Measurements from ENCODE around the gene ZBTB24.
"Not testable (repeated sequence)": the region's sequence is repeated elsewhere in the genome, so short reads cannot be mapped to it uniquely, and the experiment has no call there.

ZBTB24 gene

DNA sequence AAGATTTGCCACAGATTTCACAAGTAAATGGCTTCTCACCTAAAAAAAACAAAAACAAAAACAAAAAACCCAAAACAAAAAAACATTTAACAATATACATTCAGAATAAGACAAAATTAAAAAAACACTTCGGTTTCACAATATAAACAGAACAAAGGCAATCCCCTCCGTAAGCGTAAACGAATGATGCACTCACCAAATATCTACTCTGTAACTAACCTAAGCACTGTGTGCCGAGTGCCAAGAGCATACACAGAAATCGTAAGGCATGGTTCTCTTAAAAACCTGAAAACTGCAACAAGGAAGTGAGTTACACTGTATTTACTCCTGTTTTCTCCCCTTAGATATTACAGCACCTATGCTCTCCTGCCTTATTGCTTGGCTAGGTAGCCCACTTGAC lies 15.3 kb downstream of the ZBTB24 start:
- DNase-seq = no peak

DNA sequence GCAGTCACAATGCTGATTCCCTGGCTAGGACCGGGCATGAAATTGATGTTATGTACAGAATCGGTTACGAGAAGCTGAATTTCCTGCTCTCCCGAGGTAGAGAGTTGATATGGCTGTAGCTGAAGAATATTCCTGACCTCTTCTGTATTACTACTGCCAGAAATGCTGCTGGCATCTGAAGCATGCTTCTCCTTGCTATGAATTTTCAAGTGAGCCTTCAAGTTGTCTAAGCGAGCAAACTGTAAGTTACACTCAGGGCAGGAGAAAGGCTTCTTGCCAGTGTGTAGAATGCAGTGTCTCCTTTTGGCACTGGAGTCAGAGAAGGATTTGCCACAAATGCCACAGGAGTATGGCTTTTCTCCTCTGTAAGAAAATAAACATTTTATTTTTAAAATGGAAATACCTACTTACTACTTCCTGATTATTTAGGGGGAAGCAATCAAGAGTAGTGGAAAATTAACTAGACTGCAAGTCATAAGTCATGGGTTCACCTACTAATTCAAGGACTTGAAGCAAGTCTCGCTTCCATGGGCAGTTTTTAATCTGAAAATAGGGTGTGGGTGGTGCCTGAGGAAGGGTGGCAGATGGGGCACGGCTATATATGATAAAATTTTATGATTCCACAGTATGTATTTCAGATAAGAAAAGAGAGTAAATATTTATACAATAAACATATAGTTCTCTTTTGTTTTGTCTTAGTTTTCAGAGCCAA lies 16.7 kb downstream of the ZBTB24 start:
- DNase-seq = no peak

DNA sequence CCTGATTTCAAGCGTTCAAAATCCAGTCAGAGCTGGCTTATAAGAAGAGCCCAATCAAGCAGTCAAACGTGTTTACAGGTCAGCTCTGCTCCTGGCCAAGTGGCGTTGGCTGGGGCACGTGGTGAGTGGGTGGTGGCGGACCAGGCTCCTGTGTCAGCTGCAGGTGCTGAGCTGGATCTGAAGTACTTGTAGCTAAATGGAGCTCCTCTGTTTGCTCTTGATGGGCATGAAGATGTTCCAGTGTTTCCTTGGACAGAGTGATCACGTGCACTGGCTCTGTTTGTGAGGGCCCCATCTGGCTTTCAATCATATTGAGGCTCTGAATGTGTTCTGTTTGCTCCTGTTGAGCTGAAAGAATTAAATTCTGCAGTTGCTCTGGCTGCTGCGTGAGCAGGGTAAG lies 17.2 kb downstream of the ZBTB24 start:
- peak; percentile 88 to 90 for DNase-seq

DNA sequence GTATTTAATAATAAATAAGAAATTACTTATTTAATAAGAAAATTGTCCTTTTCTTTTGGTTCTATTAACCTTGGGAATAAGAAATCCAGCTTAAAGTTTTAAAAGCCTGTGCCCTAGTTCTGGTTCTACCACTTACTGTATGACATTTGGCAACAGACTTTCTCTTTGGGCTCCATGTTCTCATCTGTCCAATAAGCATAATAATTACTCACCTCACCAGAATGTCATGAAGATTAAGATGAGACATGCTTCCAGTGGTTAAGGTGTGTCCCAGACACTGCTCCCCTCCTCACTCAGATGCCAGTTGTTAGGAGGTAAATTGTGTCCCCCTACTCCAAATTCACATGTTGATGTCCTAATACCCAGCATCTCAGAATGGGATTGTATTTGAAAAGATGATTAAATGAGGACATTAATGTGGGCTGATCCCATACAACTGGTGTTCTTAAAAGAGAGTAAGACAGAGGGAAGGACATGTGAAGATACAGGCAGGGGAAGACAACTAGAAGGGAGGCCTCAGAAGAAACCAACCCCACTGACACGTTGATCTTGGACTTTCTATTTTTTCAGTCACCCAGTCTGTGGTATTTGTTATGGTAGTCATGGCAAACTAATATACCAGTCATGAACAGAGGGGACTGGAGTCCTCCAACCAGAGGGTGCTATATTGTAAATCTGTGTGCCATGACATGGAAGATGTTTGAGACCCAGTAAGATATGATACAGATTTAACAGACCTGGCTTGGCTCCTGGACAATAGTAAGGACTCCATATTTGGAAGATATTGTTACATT lies 21.1 kb downstream of the ZBTB24 start:
- no peak for DNase-seq

DNA sequence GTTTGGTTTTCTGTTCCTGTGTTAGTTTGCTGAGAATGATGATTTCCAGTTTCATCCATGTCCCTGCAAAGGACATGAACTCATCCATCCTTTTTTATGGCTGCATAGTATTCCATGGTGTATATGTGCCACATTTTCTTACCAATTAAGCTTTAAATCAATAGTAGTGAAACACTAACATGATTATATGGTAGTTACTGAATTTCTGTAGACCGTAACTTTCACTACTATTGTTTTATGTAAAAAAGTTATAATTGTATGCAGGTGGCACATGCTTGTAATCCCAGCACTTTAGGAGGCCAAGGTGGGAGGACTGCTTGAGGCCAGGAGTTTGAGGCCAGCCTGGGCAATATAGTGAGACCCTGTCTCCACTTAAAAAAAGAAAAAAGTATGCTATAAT lies 21.8 kb downstream of the ZBTB24 start:
- not testable (repeated sequence) for DNase-seq

DNA sequence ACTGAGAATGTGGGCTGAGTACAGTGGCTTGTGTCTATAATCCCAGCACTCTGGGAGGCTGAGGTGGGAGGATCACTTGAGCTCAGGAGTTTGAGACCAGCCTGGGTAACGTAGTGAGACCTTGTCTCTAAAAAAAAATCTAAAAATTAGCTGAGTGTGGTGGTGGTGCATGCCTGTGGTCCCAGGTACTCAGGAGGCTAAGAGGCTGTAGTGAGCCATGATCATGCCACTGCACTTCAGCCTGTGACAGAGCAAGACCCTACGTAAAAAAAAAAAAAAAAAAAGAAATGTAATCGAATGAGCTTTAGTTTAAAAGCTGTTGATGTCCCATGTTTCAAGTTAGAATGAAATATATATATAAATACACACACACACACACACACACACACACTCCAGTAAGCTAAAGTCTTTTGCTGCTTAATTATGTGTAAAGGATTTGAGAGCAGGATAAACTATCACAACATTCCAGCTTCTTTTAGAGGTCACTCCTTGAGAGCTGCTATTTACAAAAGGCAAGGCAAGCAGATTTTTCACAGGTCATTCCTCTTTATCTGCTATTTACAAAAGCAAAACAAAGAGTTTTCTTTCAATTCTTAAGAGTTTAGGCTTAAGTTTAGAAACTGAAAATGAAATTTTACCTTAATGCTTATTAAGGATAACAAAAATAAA lies 22.7 kb downstream of the ZBTB24 start:
- DNase-seq = no peak

DNA sequence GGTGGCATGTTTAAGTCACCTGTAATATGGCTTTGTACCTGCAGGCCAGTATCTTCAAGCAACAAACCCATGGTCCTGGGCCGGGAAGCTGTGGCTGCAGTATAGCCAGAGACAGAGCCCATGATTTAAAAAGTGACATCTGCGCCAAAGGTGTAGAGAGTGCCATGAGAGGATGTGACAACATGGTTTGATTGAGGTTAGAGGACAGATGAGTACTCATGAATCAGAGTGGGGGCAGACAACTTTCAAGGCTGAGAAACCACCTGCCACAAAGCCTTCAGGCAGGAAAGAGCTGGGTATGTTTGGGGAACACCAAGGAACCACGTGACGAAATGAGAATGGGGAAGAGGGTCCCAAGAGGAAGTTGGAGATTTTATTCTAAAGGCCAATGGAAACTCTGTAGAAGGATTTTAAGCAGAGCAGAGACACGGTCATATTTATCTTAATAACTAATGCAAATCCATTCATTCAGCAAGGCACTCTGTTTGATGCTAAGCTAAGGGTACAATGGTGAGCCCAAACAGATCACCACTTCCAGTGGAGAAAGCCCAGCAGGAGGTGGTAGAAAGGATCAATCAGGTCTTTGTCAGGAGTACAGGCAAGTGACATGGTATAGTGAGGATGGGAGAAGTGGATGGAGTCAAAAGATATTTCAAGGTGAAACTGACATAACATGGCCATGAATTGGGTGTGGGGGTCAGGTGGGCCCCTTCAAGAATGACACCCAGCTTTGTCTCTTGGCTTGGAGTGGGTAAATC lies 24.1 kb downstream of the ZBTB24 start:
- DNase-seq = no peak

DNA sequence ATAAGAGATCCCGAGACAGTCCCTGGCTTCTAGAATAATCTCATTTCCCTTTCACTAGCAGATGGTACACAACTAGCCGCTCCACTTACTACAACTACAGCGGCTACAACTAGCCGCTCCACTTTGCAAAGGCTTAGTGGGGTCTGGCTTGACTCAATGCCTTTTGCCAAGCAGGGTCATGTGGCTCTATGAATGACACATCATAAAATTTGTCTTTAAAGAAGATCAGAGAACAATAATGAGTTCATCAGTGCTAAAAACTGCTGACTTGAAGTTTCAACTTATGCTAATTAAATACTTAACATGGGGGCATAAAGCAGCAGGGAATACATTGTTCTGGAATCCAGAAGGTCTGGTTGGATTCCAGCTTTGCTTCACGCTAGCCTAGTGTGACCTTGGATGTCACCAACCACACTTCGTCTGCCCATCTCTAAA lies 25.4 kb downstream of the ZBTB24 start:
- DNase-seq = no peak

DNA sequence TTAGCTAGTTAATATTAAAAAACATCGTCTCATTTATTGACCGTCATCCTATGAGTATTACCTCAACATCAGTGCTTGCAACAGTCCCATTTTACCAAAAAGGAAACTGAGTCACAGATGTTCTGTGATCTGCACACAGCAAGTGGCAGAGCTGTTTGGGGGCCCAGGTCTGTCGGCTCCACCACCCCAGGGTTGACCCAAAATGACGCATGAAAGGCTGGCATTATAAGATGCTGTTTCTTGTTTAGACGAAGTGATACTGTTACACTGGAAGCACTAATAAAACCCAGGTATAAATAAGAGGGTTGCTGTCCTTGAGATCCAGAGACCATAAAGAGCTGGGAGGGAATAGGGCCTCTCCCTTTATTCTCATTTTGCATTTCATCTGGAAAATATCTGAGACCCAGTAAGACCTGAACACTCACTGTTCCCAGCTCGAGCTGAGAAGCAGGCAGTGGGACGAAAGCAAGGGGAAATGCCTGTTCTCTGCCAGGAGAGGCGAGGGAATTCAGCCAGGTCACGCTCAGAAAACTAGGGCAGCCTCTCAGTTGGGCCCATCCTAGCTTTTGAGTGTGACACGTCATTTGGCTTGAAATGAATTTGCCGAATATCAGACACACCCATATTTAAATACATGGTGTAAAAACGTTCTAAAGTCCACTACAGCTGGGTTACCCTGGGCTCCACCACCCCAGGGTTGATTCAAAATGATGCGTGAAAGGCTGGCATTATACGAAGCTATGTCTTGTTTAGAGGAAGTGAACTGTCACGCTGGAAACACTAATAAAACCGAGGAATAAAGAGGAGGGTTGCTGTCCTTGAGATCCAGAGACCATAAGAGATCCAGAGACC lies 26.1 kb downstream of the ZBTB24 start:
- no peak for DNase-seq

DNA sequence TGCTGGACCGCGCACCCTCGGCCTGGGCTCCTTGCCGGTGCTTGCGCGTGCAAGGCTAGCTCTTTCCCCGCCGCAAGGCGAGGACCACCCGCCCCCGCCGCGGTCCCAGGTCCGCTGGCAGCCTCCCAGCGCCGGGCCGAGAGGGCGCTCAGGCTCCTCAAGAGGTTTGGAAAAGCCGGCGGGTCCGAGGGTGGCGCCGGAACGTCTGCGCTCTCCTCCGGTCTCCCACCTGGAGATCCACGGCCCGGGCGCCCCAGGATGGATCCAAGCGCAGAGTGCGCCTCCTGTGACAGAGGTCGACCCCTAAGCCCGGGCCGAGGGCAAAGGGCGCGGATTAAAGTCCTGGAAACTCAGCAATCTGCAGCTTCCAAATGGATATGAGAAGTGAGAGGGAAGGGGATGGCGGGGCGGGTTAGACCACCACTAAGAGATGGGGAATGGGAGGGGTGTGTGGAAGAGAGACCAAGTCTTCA lies 26.9 kb downstream of the ZBTB24 start:
- DNase-seq = peak in 1 of 2 experiments; percentile 42

DNA sequence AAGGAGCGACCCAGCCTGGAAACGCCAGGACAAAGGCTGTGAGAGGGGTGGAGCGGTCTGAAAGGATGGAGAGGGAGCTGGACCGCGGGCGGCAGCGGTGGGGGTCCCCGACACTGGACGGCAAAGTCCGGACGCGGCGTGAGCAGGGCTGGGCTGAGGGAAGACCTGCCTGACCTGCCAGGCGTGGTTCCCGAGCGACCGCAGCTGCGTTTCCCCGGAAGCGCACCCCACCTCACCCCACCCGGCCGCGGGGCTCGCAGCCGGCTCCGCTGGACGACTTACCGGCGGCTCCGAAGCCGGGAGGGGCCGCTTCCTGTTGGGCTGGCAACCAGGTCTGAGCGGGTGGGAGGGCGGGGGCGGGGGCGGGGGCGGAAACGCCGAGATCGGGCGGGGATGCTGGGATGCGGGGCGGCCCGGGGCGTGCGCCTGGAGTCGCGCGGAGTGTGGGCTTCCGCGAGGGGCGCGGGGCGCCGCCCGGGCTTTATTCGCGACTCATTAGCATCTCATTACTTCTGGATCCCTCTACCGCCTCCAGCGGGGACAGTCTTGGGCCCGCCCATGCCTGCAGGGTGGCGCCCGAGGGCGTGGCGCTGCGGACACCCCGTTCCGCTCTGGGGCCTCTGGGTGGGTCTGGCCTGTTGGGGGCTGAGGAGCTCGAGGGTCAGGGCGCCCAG lies 27.4 kb downstream of the ZBTB24 start, which contains the start of gene MICAL1:
MICAL1 (minus strand) TSS at position 336 of the 674 bp plus-strand sequence. CDS start 1,576 bp downstream, outside the sequence.
- peak; percentile 50 to 87 for DNase-seq

DNA sequence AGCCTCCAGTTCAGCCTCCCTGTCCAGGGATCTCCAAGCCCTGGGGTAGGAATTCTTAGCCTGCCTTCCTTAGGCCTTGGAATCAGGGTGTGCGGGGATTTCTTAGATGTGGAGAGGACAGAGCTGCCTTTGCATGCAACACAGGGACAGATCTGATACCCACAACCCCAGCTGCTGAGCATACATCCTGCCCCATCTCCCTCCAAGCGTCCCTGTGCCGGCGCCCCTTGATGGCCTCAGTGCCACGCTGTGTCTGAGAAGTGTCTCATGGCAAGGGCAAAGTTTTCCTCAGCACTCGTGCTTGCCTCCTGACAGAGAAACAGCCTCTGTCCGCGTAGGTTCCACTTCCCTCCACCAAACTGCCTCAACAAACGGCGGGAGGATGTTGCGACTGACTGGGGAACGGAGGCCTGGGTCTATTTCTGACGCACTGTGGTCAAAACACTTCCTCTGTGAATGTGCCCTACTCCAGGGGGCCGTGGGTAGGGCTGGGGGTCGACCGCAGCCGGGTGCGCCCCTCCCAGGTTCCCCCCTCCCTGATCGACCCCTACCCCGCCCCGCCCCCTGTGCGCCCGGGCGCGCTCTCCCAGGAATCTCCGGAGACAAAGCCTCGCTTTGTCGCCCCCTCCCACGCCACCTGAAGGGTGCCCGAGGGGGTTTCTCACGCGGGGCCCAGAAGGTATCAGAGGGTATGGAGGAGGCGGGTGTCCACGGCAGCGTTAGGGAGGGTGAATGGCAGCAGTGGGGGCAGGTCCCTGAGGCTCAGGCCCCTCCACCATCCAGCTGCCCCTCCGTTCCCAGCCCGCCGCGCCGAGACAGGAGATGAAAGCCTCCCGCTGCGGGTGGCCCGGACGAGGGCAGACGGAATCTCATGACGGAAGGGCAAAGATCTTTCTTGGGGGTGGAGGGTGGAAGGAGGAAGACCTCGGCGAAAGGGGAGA lies 28.3 kb downstream of the ZBTB24 start:
- DNase-seq = no peak

DNA sequence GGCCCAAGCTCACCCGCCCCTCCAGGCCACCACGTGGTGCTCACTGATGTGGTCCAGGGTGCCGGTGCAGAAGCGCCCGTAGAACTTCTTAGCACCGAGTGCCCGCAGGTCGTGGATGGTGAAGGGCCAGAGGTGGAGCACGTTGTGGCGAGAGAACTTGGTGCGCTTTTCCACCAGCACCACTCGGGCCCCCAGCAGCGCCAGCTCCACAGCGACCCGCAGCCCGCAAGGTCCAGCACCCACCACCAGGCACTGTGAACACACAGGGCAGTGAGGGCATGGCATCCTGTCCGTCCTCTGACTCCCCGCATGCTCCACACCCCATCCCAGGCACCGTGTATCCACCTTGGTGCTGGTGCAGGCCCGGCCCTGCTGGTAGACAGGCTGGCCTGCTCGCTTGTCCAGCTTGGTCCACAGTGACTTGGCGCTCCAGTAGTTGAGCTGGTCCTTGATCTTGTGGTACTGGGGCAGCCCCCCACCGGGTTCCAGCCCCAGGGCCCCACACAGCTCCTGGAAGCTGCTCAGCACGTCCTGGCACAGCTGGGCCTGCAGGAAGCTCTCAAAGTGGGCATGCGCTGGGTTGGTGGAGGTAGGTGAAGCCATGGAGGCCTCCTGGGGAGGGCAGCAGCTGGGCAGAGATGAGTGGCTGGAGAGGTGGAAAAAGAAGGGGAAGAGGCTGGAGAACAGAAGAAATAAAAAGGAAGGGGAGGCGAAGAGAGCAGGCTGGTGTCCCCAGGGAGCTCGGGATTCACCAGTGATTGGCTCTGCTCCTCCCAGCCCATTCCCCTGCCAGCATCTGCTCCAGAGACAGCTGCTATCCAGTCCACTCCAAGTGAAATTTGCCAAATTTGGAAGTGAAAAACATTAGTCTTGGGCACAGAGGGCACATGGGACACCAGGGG lies 29.2 kb downstream of the ZBTB24 start:
- no peak for DNase-seq

DNA sequence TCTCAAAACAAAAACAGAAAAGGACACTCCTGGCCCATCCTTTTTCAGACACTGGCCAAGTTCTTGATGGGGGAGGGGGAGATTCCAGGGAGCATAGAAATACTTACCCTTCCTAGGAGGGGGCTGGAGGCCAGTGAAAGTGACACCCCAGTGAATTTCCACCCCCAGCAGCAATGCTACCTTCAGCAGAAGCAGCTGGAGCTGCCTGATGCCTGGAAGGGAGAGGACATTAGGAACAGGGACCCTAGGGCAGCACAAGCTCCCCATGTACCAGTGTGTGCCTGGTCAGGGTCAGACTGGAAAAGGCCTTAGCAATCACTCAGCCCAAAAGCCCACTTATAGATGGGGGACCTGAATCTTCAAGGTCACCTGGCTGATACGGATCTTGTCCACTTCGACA lies 29.9 kb downstream of the ZBTB24 start:
- no peak for DNase-seq

DNA sequence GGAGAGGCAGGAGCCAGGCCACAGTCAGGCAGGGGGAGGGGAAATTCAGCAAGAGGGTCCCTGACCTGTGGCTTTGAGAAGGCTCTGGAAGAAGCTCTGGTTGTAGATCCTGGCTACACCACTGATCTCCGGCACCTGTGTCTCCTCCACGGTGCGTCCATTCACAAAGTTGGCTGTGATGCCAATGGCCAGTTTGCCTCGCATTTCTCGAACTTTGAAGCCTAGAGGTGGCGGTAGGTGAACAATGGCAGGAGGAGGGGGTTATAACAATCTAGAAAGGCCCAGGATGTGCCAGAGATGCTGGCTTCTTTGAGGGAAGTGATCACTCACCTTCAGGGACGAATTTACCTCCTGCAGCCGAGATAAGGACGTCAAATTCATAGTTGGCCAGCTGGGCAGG lies 30.8 kb downstream of the ZBTB24 start:
- DNase-seq = no peak

DNA sequence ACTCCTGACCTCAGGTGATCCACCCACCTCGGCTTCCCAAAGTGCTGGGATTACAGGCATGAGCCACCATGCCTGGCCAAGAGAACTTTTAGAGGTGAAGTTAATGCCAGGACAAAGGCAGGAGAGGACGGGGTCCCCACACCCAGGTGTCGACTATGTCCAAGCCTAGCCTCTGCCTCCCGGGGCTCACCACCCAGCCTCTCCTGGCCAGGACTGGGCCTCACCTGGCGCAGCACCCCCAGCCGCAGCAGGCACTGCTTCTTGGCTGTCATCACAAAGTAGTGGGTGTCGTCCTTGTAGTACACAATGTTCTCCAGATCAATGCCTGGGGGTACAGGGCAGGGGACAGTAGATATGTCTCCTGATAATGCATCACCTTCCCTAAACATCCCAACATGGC lies 31.6 kb downstream of the ZBTB24 start:
- no peak for DNase-seq

DNA sequence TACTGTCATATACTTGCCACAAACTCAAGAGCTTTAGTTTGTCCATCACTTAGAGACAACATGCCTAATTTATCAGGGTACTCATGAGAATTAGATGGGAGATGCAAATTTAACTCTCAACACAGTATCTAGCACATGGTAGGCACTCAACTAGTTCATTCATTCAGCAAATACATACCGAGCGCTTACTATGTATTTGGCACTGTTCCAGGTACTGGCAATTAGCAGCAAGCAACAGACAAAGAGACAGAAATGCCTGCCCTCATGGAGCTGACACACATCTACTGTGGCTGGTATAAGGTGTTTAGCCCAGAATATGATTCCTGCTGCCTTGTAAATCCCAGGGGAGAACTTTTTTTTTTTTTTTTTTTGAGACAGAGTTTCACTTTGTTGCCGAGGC lies 32.2 kb downstream of the ZBTB24 start:
- DNase-seq = no peak

DNA sequence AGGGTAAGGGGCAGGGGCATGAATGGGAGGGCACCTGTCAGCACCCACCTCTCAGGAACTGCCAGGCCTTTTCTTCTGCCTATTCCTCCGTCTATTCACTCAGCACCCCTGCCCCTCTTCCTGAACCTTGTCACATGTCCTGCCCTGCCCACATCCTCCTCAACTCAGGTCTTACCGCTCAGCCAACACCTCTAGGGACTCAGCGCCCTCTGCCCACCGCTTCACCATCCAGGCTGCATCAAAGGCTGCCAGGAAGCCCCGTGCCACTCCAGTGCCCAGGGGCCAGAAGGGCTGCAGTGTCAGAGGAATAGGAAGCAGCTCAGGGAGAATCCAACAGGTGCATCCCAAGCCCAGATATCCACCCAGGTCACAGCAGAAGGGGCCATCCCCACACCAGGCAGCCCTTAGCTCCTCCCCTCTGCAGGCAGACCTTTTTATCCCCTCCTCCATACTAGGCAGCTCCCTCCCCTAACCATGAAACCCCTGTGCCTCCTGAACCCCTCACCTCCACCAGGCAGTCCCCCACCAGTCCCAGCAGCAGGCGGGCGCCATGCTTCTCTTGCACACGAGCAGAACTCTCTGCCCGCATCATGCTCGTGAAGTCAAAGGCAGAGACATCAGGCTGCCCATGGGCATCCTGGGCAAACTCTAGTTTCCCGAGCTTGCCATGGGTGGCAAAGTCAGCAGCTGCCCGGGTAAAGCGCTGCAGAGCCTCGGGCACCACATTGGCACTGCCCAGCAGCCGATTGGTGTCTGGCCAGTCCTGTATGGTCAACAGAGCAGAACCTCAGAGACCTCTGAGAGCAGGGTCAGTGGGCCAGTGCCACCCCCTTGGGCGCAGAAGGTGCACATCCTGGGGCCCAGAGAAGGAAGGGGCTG lies 33.0 kb downstream of the ZBTB24 start:
- DNase-seq = no peak
